Muscle of arm (tissue), 12 donors: Measurements from ENCODE around the gene MRPS31. TPM values are rescaled to one million over a fixed set of nuclear protein-coding genes. Genes with fewer than 3 reads are reported as not detected.
"Not testable (repeated sequence)": the region's sequence is repeated elsewhere in the genome, so short reads cannot be mapped to it uniquely, and the experiment has no call there.

Source experiments
- DNase-seq: peaks from one replicate; pipeline ENCODE4 v3.0.0-alpha.2; 2013
- polyA plus RNA-seq, 12 donors: library from polyadenylated mRNA; unstranded; fragments of 120-200 nt; gene quantifications; one replicate each; pipeline ENCODE4 v1.2.1, GENCODE V29; 2013; ENCODE audit not compliant: insufficient read length in 12 of 12

The MRPS31 gene
- polyA plus RNA-seq, 12 donors: 18.2 to 41.6 (median 29.4) TPM; not detected in 1

DNA sequence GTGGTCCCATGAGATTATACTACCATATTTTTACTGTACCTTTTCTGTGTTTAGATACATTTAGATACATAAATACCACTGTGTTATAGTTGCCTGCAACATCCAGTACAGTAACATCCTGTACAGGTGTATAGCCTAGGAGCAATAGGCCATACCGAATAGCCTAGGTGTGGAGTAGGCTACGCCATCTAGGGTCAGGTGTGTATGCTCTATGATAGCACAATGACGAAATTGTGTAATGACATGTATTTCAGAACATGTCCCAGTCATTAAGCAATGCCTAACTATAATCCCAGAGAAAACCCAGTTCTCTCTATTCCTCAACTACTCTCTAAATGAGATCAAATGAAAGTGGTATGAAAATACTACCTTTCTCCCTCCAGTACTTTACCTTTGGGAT is 22.3 kb upstream of the MRPS31 start:
- DNase-seq: no peak

DNA sequence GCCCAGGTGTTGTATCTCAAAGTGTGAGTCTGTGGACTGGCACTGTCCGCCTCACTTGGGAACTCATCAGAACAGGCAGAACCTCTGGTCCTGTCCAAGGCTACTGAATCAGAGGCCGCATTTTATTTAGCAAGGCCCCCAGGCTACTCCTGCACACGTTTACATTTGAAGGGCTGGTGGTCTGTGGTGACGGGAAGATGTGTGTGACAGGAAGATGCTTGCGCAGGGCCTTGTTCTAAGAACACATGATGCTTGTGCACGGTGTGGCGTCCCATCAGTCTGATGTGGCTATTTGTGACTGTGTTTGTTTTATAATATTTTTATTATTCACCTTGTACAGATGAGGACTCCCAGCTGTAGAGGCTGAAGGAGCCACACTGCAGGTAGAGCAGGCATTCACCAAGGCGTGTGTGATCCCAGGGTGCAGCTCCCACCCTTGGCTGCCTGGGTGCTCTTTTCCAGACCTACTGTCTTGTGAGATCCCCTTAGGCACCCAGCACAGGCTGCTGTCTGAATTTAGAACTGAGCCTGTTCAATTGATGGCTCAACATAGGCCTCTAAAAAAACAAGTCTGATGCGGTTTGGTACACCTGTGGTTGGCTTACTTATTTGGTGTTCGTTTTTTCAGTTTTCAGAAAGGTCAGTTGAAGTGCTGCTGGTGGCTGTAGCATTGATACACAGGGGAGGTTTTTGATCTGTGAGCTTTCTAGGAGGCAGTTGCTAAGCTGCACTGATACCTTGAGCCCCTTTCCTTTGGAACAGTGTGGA is 21.5 kb upstream of the MRPS31 start:
- DNase-seq: no peak

DNA sequence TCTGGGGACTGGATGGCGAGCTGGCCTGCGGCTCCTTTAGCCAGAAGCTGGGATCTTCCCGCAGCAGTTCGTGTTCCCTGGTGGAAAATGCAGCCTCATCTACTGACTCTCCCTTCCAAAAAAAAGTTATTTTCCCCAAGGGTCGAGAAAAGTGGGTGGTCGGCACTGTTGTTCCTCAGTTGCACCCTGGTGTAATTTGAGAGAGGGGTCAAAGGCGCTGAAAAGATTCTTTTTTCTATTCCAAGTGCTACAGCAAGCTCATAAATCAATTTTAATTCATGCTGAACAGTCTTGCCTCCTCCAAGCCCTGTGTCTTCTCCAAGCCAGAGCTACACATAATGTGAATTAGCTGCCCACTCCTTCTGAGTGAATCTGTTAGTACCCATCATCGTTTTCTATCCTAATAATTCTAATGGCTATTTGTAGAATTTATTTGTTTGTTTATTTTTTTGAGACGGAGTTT is 19.2 kb upstream of the MRPS31 start:
- DNase-seq: no peak

DNA sequence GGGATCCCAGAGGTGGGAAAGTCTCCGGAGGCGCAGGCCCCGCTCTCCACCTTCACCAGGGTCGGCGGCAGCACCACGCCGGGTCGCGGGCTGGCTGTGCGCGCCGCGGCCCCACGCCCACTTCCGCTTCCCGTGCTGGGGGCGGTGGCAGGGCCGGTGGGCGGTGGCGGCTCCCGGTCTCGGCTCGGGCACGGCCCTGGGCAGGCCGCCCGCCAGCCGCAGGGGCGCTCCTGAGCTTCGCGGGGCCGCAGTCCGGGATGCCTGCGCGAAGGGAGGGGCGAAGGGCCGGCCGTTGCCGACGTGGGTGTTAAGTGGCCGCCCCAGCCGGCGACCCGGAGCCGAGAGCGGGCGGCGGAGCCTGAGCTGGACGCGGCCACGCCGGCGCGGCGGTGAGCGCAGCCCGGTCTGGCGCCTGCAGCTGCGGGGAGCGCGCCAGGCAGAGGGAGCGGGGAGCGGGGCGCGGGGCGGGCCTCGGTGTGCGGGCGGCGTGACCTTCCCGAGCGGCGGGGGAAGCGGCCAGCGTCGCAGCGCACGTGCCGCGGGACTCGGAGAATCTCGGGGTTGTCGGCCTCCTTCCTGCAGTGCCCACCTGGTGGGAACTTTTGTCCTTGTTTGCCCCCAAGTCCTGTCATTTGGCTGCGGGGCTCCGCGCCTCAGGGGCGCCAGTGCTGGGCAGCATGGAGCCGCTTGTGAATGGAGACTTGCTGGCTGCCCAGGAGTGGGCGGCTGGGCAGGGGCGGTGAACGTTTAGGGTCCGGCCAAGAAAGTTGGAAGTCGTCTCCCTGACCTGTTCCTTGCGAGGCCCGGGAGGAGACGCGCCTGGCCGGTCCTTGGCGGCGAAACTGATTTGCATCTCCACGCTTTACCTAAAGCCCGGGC is 18.5 kb upstream of the MRPS31 start, which contains the start of gene SLC25A15:
Gene SLC25A15, plus strand, starts transcription at position 337 of the 879 bp plus-strand sequence. CDS start 3,616 bp downstream, outside the sequence.
- DNase-seq: peak; percentile 57

DNA sequence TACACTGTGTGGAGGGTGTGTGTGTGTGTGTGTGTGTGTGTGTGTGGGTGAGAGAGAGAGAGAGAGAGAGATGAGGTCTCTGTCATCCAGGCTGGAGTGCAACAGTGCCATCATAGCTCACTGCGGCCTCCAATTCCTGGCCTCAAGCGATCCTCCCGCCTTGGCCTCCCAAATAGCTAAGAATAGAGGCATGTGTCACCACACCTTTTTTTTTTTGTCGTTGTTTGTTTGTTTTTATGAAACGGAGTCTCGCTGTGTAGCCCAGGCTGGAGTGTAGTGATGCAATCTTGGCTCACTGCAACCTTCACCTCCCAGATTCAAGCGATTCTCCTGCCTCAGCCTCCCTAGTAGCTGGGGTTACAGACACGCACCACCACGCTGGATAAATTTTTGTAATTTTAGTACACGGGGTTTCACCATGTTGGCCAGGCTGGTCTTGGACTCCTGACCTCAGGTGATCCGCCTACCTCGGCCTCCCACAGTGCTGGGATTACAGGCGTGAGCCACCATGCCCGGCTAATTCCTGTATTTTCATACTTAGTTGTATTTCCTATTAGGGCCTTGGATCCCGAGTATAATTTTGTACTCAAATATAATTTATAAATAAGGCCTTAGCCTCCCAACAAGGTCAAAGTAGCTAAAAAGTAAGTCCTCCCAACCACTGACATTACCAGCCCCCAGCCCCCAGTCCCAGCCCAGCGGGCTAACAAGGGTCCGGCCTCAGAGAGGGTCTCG is 17.7 kb upstream of the MRPS31 start:
- not testable (repeated sequence) for DNase-seq

DNA sequence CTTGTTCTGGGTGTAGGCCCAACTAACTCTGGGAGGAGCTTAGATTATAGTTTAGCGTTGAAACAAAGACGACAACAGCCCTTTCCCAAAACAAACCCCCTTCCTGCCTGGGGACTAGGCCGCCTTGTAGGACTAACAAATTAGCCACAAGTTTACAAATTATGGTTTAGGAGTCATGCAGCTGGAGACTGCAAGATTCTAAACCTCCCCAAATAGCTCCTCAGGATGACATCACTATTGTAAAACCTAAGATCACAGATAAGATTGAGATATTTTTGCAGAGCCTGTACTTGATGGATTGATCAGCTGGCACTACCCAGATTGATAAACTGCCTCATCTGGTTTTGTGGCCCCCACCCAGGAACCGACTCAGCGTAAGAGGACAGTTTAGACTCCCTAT is 16.1 kb upstream of the MRPS31 start:
- no peak for DNase-seq

DNA sequence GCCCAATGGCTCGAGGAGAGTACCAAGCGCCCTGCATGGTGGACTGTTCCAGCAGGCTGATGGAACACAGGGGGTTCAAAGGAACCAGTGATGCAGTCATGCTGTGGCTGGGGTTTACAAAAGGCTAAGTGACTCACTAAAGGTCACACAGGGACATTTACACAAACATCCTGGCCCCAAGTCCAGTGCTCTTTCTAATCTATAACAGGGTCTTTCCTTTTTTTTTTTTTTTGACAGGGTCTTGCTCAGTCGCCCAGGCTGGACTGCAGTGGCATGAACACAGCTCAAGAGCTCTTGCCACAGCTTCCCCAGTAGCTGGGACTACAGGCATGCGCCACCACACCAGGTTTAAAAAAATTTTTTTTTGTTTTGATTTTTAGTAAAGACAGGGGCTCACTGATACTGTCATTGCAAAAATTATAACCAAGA is 15.6 kb upstream of the MRPS31 start:
- DNase-seq: no peak

DNA sequence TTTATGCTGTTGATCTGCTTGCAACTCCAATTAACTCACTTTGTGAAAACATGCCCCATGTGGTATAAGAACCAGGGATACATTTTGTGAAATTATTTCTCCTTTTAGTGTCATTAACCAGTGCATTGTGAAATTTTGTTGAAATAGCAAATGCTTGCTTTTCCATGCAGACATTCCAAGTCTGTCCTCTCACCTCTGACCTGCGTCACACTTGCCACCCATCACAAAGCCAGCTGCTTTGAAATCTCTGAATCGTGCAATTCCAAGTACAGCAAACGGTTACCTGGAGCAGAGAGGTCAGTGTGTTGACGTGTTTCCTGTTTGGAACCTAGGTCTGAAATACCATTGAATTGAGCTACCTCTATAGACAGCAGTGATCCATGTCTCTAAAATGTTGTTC is 13.6 kb upstream of the MRPS31 start:
- no peak for DNase-seq

DNA sequence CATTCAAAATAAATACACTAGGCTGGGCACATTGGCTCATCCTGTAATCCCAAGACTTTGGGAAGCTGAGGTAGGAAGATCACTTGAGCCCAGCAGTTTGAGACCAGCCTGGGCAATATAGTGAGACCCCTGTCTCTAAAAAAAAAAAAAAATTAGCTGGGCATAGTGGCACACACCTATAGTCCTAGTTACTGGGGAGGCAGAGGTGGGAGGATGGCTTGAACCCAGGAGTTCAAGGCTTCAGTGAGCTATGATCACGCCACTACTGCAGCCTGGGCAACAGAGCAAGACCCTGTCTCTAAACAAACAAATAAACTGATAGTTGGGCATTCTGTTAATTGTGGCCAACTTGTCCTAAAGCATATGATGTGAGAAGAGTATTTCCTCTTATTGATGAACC is 12.0 kb upstream of the MRPS31 start:
- not testable (repeated sequence) for DNase-seq

DNA sequence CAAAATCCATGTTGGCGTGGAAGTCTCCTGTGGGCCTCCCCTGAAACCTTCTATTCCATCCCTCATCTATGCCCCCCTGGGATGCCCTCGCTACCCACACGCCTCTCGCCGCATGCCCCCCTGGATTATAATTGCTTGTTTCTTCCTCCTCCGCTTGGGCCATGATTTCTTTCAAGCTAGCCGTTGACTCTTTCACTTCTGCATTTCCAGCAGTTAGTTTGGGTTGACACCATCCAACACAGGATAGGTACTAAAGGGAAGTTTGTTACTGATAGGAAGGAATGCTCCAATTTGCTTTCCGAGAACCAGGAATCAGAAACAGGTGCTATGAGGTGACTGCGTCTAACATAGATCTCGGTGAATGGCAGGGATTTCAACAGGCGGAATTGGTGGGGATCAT is 10.7 kb upstream of the MRPS31 start:
- DNase-seq: no peak

DNA sequence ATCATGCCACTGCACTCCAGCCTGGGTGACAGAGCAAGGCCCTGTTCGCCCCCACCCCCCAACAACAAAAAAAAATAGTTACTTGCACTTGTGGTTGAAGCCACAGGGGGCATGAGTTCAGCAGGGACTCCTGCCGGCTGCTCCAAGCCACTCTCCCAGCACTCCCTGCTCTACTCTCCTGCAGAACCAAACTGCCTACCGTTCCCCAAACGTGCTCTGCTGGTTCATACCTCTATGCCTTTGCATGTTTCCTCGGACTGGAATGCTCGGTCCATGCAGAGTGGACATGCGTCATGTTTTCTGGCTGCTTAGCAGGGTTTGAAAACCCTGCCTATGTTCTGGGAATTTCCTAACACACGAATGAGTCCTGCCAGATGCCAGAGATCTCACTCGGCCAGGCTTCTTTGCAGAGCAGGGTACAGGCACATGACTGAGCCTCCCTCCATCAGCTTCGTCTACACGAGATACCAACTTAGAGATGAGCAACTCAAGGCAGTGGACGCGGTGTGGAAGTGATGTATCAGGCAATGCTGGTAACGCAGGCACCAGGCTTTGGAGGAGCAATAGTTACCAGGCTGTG is 9.9 kb upstream of the MRPS31 start:
- no peak for DNase-seq

DNA sequence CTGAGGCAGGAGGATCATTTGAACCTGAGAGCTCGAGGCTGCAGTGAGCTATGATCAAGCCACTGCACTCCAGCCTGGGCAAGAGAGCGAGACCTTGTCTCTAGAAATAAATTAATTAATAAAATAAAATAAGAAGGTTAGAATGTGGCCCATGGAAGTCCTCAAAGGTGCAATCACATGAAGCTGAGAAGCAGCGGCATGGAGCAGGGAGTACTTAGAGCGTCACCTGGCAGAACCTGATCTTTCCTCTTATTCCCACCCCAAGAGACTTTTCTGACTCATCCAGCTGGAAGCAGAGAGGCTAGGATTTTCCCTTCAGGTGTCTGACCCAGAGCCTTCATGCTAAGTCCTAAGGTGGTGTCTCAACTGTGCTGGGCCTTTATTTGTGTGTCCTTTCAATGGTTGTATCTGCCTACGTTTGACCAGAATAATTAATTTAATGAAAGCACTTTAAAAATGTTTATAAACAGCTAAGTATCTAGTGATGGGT is 8.9 kb upstream of the MRPS31 start:
- no peak for DNase-seq

DNA sequence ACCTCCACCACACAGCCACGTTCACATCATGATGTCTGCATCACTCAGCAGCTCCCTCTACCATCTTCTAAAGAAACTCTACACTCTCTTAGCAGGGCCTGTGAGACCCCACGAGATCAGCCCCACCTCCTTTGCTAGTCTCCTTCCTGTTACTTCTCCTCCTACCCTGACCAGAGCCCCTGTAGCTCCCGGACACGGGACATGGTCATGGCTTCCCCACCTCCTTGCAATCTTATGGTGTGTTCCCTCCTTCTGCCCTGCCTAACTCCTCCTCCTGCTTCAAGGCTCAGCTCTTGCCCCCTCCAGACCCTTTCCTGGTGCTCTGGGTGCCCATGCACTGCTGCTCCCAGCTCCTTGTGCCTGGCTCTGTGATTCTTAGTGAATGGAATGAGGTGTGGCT is 8.1 kb upstream of the MRPS31 start:
- DNase-seq: no peak

DNA sequence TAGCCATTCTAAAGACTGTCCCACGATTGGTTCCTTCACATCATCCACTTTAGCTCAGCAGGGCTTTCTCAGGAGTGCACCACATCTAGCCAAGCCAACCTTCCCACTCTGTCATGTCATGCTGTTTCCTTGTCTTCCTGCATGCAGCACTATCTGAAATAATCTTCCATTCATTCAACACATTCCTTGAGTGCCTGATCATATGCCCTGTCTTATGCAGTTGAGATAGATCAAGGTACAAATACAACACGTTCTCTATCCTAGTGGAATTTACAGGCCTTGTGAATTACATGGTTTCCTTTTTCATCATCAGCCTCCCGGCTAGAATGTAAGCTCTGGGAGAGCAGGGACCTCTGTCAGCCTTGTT is 6.8 kb upstream of the MRPS31 start:
- DNase-seq: no peak

DNA sequence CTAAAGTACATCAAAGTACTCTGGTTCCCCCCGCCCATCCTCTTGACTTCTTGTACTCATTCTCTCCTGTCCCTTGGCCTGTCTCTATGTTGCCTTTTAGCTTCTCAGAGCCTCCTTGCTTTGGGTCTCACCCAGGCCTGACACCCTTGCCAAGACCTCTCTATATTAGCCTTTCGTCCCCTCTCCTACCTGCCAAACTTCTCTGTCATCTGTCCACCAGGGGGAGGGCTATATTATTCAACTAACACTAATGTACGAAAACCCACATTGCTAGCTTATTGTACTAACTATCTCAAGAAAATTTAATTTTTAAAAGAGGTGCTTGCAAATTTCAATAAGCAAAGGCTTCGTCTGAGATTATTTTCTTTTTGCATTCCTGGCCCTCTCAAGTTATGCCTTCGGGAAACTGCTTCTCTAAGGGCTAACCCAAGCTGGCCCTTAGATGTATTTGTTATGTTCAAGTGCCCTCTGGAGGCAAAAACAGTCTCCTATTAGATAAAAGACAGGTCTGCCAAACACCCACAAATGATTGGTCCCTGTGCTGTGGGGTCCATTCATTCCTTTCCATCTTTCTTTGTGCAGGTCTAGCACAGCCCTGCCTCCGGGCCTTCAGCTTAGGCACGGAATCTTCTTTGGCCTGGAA is 6.3 kb upstream of the MRPS31 start:
- DNase-seq: peak; percentile 31

DNA sequence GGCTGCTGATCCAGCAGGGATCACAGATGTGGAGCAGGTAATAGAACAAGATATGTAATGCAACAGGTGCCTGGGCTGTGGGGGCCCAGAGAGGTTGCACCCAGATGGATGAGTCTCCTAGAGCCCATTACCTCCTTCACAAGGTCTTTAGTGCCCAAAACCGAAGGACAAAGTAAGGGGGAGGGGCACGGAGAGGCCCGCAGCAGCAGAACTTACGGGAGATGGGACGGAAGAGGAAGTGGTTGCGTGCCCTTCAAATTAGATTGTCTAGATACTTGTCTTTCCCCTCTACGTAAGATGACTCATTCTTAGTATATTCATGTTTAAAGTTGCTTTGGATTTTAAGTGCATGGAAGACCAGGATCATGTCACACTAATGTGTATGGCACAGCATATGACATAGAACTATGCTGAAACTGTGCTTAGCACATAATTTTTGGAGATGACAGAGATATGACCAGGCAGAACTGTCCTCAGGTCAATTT is 5.7 kb upstream of the MRPS31 start:
- no peak for DNase-seq

DNA sequence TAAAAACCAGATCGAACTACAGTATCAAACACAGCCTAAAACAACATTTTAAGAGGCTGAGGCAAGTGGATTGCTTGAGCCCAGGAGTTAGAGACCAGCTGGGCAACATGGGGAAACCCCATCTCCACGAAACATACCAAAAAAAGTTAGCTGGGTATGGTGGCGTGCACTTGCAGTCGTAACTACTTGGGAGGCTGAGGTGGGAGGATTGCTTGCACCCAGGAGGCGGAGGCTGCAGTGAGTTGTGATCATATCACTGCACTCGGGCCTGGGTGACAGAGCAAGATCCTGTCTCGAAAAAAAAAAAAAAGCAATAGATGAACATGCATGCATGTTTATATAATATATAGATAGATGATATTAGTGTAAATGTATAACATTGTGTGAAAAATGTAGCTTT is 5.2 kb upstream of the MRPS31 start:
- no peak for DNase-seq

DNA sequence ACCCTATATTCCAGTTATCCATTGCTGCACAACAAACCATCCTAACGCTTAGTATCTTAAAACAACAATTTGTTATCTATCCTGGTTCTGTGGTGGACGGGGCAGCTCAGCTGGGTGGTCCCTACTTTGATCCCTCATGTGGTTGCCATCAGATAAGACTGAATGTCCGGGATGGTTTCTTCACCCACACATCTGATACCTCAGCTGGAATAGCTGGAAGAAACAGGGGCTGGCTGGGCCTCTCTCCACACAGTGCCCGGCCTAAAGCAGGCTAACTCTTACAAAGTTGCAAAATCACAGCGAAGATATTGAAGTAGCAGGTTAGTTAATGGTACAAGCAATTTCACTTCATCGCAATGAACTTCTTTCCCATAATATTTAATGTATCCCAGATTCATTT is 3.7 kb upstream of the MRPS31 start:
- no peak for DNase-seq

DNA sequence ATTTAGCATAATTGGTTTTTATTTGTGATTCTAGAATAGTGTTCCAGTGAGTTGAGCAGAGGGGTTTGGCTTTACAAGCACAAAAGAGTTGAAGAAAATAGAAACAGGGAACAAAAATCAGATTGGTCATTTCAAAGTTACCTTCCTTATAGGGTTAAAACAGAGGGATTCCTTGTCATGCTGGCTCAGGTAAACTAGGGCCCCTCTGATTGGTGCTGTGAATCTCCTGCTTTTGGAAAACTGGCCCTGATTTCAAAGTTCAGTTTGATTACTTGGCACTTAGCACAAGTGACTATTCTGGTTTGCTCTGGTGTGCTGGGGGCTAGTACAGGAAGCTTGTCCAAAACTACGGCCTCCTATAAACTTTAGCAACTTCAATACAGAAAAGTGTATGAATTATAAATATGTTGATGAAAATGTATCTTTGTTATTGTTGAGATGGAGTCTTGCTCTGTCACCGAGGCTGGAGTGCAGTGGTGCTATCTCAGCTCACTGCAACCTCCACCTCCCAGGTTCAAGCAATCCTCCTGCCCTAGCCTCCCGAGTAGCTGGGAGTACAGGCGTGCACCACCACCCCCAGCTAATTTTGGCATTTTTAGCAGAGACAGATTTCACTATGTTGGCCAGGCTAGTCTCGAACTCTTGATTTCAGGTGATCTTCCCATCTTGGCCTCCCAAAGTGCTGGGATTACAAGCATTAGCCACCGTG is 1.9 kb upstream of the MRPS31 start:
- DNase-seq: no peak

DNA sequence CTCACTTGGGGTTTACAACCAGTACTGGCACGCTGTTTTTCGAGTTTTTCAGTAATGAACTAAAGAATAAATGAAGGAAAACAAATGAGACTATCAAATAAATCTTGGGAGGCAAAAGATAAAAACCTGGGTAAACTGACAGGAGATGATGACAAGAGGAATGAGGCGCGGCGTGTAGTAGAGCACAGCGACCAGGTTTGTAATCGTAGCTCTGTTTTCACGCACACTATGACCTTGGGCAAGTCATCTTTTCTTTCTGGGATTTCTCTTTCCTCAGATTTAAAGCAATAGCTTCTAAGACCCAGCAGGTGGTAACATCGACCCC is 419 bp downstream of the MRPS31 start:
- DNase-seq: no peak
